Smooth muscle cell (in vitro differentiated cells): Measurements from ENCODE around the gene DNAJC16. TPM values are rescaled to one million over a fixed set of nuclear protein-coding genes. Genes with fewer than 3 reads are reported as not detected.

ENCODE experiments used
- DNase-seq: peaks from one replicate; lab custom pipeline; 2025; ENCODE audit not compliant: unreplicated experiment; lab: John Stamatoyannopoulos, UW
- H2AFZ ChIP-seq: fragments of 200-600 bp; sonication (generic); 2 replicates; pipeline ENCODE4 v1.6.0; 2016; ENCODE audit warnings: antibody characterized with exemption, low read depth, mild to moderate bottlenecking
- H3F3A ChIP-seq: fragments of 200-600 bp; sonication (generic); 2 replicates; pipeline ENCODE4 v1.6.0; 2017; ENCODE audit warnings: antibody characterized with exemption, low read depth
- H3K27ac ChIP-seq: fragments of 200-600 bp; sonication (generic); 2 replicates; pipeline ENCODE4 v1.5.1; 2016; ENCODE audit warnings: low read depth, mild to moderate bottlenecking
- H3K27me3 ChIP-seq: fragments of 200-600 bp; sonication (generic); 2 replicates; pipeline ENCODE4 v1.6.1; 2016; ENCODE audit warnings: low read depth, mild to moderate bottlenecking
- H3K36me3 ChIP-seq: fragments of 200-600 bp; sonication (generic); 2 replicates; pipeline ENCODE4 v1.5.1; 2016; ENCODE audit warnings: low read depth
- H3K4me1 ChIP-seq: fragments of 200-600 bp; sonication (generic); 2 replicates; pipeline ENCODE4 v1.5.1; 2016; ENCODE audit warnings: low read depth
- H3K4me2 ChIP-seq: fragments of 200-600 bp; sonication (generic); 2 replicates; pipeline ENCODE4 v1.6.0; 2016; ENCODE audit warnings: mild to moderate bottlenecking
- H3K4me3 ChIP-seq: fragments of 200-600 bp; sonication (generic); 2 replicates; pipeline ENCODE4 v1.5.1; 2016; ENCODE audit warnings: mild to moderate bottlenecking
- H3K79me2 ChIP-seq: fragments of 200-600 bp; sonication (generic); 2 replicates; pipeline ENCODE4 v1.6.0; 2016; ENCODE audit warnings: low read depth, mild to moderate bottlenecking
- H3K9ac ChIP-seq: fragments of 200-600 bp; sonication (generic); 2 replicates; pipeline ENCODE4 v1.6.0; 2016; ENCODE audit warnings: low read depth
- H3K9me3 ChIP-seq: fragments of 200-600 bp; sonication (generic); replicated peaks from 2 replicates; pipeline ENCODE4 v1.5.1; 2016; ENCODE audit warnings: low read depth
- H4K20me1 ChIP-seq: fragments of 200-600 bp; sonication (generic); 2 replicates; pipeline ENCODE4 v1.6.0; 2016; ENCODE audit warnings: low read depth
- CTCF ChIP-seq: fragments of 200-600 bp; sonication (generic); IDR thresholded peaks from 2 replicates; pipeline ENCODE4 v1.5.1; 2017; ENCODE audit warnings: borderline replicate concordance, mild to moderate bottlenecking, antibody characterized with exemption; ENCODE audit not compliant: insufficient read depth, poor library complexity, severe bottlenecking
- WGBS: methylation state at CpG from one replicate; pipeline ENCODE4 v1.1.7; 2016; ENCODE audit warnings: low lambda C conversion rate; 5-methylcytosine and 5-hydroxymethylcytosine counted together
- polyA plus RNA-seq: library from polyadenylated mRNA; unstranded; fragments of >200 nt; fragmentation: Nextera tagmentation; extraction: Ambion mirVana; gene quantifications from 2 replicates; pipeline ENCODE4 v1.2.1, GENCODE V29; 2016
- total RNA-seq: library from RNA; depleted of rRNA; stranded (reverse); fragments of >200 nt; gene quantifications from 2 replicates; pipeline ENCODE4 v1.2.3, GENCODE V29; 2014

The DNAJC16 gene
- total and polyA plus RNA-seq, 2 experiments from 2014 or later = 4.0 to 18.3 TPM

GRCh38 chr1:15578921-15579682, 52.5 kb downstream of the DNAJC16 start:
- no peak for TF ChIP-seq CTCF
- H2AFZ ChIP-seq = no peak overlapping the region
- no peaks in the 10 kb centered on the region for H3F3A ChIP-seq
- no peak for DNase-seq
- no peak overlapping the region for H3K9ac ChIP-seq
- no peaks in the 10 kb centered on the region for H3K9me3 ChIP-seq
- H3K27me3 ChIP-seq = no peaks in the 10 kb centered on the region
- no peak overlapping the region for H3K27ac ChIP-seq
- H3K4me3 ChIP-seq = no peak overlapping the region
- H3K79me2 ChIP-seq = no peaks in the 10 kb centered on the region
- no peak overlapping the region for H3K4me2 ChIP-seq
- 92% methylated on average over 16 of the region's 16 CpGs for WGBS
- H3K36me3 ChIP-seq = no peaks in the 10 kb centered on the region
- H3K4me1 ChIP-seq = peaks cover 12% of the 10 kb centered on the region
- H4K20me1 ChIP-seq = no peaks in the 10 kb centered on the region

GRCh38 chr1:15579683-15580047, 53.0 kb downstream of the DNAJC16 start:
- H3K4me3 ChIP-seq = no peak overlapping the region
- TF ChIP-seq CTCF = no peak
- H3K9ac ChIP-seq = no peak overlapping the region
- H3K36me3 ChIP-seq = no peaks in the 10 kb centered on the region
- H3F3A ChIP-seq = no peaks in the 10 kb centered on the region
- H3K27me3 ChIP-seq = no peaks in the 10 kb centered on the region
- peaks cover 12% of the 10 kb centered on the region for H3K4me1 ChIP-seq
- no peaks in the 10 kb centered on the region for H4K20me1 ChIP-seq
- H3K4me2 ChIP-seq = no peak overlapping the region
- no peaks in the 10 kb centered on the region for H3K9me3 ChIP-seq
- no peak overlapping the region for H2AFZ ChIP-seq
- H3K27ac ChIP-seq = no peak overlapping the region
- no peak for DNase-seq
- no peaks in the 10 kb centered on the region for H3K79me2 ChIP-seq

- Histone ChIP-seq H3K4me3 (no peak overlapping the region), H3F3A (no peaks in the 10 kb centered on the region), H2AFZ (no peak overlapping the region), H3K4me2 (no peak overlapping the region), H3K36me3 (no peaks in the 10 kb centered on the region), H3K4me1 (peaks cover 12% of the 10 kb centered on the region), H3K27ac (no peak overlapping the region), H3K9me3 (no peaks in the 10 kb centered on the region), H3K9ac (no peak overlapping the region), H3K27me3 (no peaks in the 10 kb centered on the region), H3K79me2 (no peaks in the 10 kb centered on the region), H4K20me1 (no peaks in the 10 kb centered on the region)
- 95% methylated on average over 18 of the region's 18 CpGs for WGBS
- TF ChIP-seq CTCF = no peak
- no peak for DNase-seq
These were observed 56.5 kb downstream of the DNAJC16 start for GRCh38 chr1:15583016-15583706.
